ENCODE data around the gene EPGN. TPM values are rescaled to one million over a fixed set of nuclear protein-coding genes. Genes with fewer than 3 reads are reported as not detected.
A peak's percentile ranks its signal among the peaks of the same experiment; 100 is the strongest.

The EPGN gene
- total and polyA plus RNA-seq, 2 of the 13 experiments (the other 11 are each of a cell fraction or from before 2014, with no cell fraction given), result not detected

GRCh38 chr4:74311696-74312313, 3.5 kb downstream of the EPGN start (continued):
- TF ChIP-seq SETDB1 (CRISPR knock-in tag; IDR thresholded peaks at IDR 0.05; ENCODE audit: borderline replicate concordance) (no peak), CTCF (CRISPR knock-in tag; IDR thresholded peaks at IDR 0.05) (peak; percentile 66), TEF (CRISPR knock-in tag; IDR thresholded peaks at IDR 0.05) (no peak), ZNF225 (CRISPR knock-in tag; IDR thresholded peaks at IDR 0.05) (no peak), HCFC1 (IDR thresholded peaks at IDR 0.05; ENCODE audit: low read depth, low read length) (no peak), HDAC2 (CRISPR knock-in tag; IDR thresholded peaks at IDR 0.05) (no peak), HMGA1 (CRISPR knock-in tag; conservative IDR thresholded peaks at IDR 0.05) (no peak), STAG1 (CRISPR knock-in tag; IDR thresholded peaks at IDR 0.05) (peak; percentile 72), ZNF232 (CRISPR knock-in tag; IDR thresholded peaks at IDR 0.05; ENCODE audit: borderline replicate concordance) (no peak), ZNF143 (CRISPR knock-in tag; IDR thresholded peaks at IDR 0.05) (no peak), SMARCC2 (IDR thresholded peaks at IDR 0.05) (no peak), KLF15 (CRISPR knock-in tag; IDR thresholded peaks at IDR 0.05; ENCODE audit: borderline replicate concordance) (no peak), ESRRA (CRISPR knock-in tag; IDR thresholded peaks at IDR 0.05; ENCODE audit: low read depth) (no peak)
- TF ChIP-seq, protein P1, sequence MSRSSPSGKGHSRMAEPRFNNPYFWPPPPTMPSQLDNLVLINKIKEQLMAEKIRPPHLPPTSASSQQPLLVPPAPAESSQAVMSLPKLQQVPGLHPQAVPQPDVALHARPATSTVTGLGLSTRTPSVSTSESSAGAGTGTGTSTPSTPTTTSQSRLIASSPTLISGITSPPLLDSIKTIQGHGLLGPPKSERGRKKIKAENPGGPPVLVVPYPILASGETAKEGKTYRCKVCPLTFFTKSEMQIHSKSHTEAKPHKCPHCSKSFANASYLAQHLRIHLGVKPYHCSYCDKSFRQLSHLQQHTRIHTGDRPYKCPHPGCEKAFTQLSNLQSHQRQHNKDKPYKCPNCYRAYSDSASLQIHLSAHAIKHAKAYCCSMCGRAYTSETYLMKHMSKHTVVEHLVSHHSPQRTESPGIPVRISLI (CRISPR knock-in tag; IDR thresholded peaks at IDR 0.05; ENCODE audit: borderline replicate concordance), result no peak
- TF ChIP-seq, protein P2, sequence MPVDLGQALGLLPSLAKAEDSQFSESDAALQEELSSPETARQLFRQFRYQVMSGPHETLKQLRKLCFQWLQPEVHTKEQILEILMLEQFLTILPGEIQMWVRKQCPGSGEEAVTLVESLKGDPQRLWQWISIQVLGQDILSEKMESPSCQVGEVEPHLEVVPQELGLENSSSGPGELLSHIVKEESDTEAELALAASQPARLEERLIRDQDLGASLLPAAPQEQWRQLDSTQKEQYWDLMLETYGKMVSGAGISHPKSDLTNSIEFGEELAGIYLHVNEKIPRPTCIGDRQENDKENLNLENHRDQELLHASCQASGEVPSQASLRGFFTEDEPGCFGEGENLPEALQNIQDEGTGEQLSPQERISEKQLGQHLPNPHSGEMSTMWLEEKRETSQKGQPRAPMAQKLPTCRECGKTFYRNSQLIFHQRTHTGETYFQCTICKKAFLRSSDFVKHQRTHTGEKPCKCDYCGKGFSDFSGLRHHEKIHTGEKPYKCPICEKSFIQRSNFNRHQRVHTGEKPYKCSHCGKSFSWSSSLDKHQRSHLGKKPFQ (CRISPR knock-in tag; IDR thresholded peaks at IDR 0.05; ENCODE audit: insufficient replicate concordance), result no peak
